ENCODE results near the gene GPC5.

DNA sequence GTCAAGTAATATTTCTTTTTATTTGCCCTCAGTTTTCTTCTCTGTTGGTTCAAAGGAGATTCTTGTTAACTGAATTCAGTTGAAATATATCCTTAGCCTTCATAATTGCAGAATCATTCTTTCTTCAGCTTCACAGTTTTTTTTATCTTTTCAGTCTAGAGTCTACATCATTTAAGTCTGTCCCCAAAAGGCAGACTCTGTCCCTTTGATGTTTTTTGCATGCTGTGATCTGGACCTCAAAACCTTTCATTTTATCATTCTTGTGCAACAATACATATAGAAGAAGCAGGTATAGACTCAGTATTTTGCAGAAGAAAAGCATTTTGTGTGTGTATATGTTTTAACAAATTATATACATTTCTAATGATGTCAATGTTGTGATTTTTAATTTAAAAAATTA lies 1093.4 kb downstream of the GPC5 start:
- no peak for TF ChIP-seq POLR2A (IDR thresholded peaks at IDR 0.05)
- TF ChIP-seq, protein P1, sequence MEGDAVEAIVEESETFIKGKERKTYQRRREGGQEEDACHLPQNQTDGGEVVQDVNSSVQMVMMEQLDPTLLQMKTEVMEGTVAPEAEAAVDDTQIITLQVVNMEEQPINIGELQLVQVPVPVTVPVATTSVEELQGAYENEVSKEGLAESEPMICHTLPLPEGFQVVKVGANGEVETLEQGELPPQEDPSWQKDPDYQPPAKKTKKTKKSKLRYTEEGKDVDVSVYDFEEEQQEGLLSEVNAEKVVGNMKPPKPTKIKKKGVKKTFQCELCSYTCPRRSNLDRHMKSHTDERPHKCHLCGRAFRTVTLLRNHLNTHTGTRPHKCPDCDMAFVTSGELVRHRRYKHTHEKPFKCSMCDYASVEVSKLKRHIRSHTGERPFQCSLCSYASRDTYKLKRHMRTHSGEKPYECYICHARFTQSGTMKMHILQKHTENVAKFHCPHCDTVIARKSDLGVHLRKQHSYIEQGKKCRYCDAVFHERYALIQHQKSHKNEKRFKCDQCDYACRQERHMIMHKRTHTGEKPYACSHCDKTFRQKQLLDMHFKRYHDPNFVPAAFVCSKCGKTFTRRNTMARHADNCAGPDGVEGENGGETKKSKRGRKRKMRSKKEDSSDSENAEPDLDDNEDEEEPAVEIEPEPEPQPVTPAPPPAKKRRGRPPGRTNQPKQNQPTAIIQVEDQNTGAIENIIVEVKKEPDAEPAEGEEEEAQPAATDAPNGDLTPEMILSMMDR (IDR thresholded peaks at IDR 0.05), result no peak

All from testis (tissue), 2 donors.